CD4-positive, CD25-positive, alpha-beta regulatory T cell (primary cell): ENCODE results near the gene PKD1. TPM values are rescaled to one million over a fixed set of nuclear protein-coding genes. Genes with fewer than 3 reads are reported as not detected.
"Not testable (repeated sequence)": the region's sequence is repeated elsewhere in the genome, so short reads cannot be mapped to it uniquely, and the experiment has no call there.

Source experiments
- ATAC-seq, 2 donors: fragments of 150-1000 bp; cut with Tn5 transposase; one replicate each; pipeline ENCODE4 v1.10.0; 2021; ENCODE audit warnings: low read depth in 2 of 2, moderate number of reproducible peaks in 2 of 2, moderate library complexity in 1 of 2
- DNase-seq, 3 donors: peaks; one replicate each; pipeline versions ENCODE4 v3.0.0 to v3.0.0-alpha.2; 2012 to 2022; ENCODE audit warnings: mixed read lengths in 1 of 3
- H3K27ac ChIP-seq: one replicate; pipeline ENCODE4 v1.7.0; 2013; ENCODE audit warnings: mild to moderate bottlenecking, low read length; ENCODE audit not compliant: insufficient read depth, poor library complexity, severe bottlenecking
- H3K27me3 ChIP-seq: one replicate; pipeline ENCODE4 v1.7.0; 2013; ENCODE audit warnings: low read length; ENCODE audit not compliant: control insufficient read depth, insufficient read depth
- H3K36me3 ChIP-seq: one replicate; pipeline ENCODE4 v1.7.0; 2013; ENCODE audit warnings: mild to moderate bottlenecking, low read length, moderate library complexity; ENCODE audit not compliant: control insufficient read depth, insufficient read depth
- H3K4me1 ChIP-seq: 2 replicates; pipeline ENCODE4 v1.7.0; 2013; ENCODE audit warnings: mild to moderate bottlenecking, low read length; ENCODE audit not compliant: insufficient read depth, control insufficient read depth, poor library complexity, severe bottlenecking
- H3K4me3 ChIP-seq: one replicate; pipeline ENCODE4 v1.7.0; 2013; ENCODE audit warnings: low read depth, mild to moderate bottlenecking, low read length, moderate library complexity
- H3K9me3 ChIP-seq, 2 experiments: 1 replicate in 1 of 2; 2 replicates in 1 of 2; pipeline ENCODE4 v1.7.0; 2013; ENCODE audit warnings: low read length in 2 of 2, mild to moderate bottlenecking in 1 of 2, moderate library complexity in 1 of 2; ENCODE audit not compliant: control insufficient read depth in 2 of 2
- H3K27ac Mint-ChIP-seq, 3 donors: one replicate each; pipeline ENCODE4 v1.8.0; 2020 to 2022; ENCODE audit warnings: mild to moderate bottlenecking in 3 of 3, mixed read lengths in 3 of 3, moderate library complexity in 2 of 3
- H3K27me3 Mint-ChIP-seq: one replicate; pipeline ENCODE4 v1.8.0; 2022; ENCODE audit warnings: mild to moderate bottlenecking, mixed read lengths
- H3K36me3 Mint-ChIP-seq: one replicate; pipeline ENCODE4 v1.8.0; 2020; ENCODE audit warnings: mixed read lengths
- H3K4me1 Mint-ChIP-seq, 4 donors: one replicate each; pipeline ENCODE4 v1.8.0; 2020 to 2022; ENCODE audit warnings: mixed read lengths in 4 of 4, mild to moderate bottlenecking in 1 of 4
- H3K4me3 Mint-ChIP-seq, 4 donors: one replicate each; pipeline ENCODE4 v1.8.0; 2020 to 2022; ENCODE audit warnings: mild to moderate bottlenecking in 4 of 4, mixed read lengths in 4 of 4, moderate library complexity in 3 of 4
- H3K9me3 Mint-ChIP-seq, 7 donors: one replicate each; pipeline ENCODE4 v1.8.0; 2020 to 2022; ENCODE audit warnings: mixed read lengths in 7 of 7, mild to moderate bottlenecking in 3 of 7, moderate library complexity in 2 of 7
- polyA plus RNA-seq, 4 donors: library from polyadenylated mRNA; unstranded; fragments of 300-500 nt; fragmentation: Illumina TruSeq; gene quantifications; one replicate each; pipeline ENCODE4 v1.2.3, GENCODE V29; 2021
- total RNA-seq: library from RNA; stranded (reverse); gene quantifications from one replicate; pipeline ENCODE4 v1.2.3, GENCODE V29; 2022

The PKD1 gene
- total and polyA plus RNA-seq, 5 donors from 2014 or later, result 1.4 to 86.1 (median 2.8) TPM

GRCh38 chr16:2105291-2105690 lies 30.4 kb downstream of the PKD1 start:
- H3K36me3 Mint-ChIP-seq, H3K4me3 Mint-ChIP-seq, DNase-seq, ATAC-seq, H3K4me1 ChIP-seq, H3K27me3 Mint-ChIP-seq, H3K4me3 ChIP-seq, H3K4me1 Mint-ChIP-seq, H3K27ac Mint-ChIP-seq, H3K27me3 ChIP-seq, H3K36me3 ChIP-seq, H3K27ac ChIP-seq, H3K9me3 Mint-ChIP-seq, H3K9me3 ChIP-seq: not testable (repeated sequence)

GRCh38 chr16:2104464-2104863 lies 31.2 kb downstream of the PKD1 start:
- not testable (repeated sequence) for H3K36me3 ChIP-seq, H3K9me3 Mint-ChIP-seq, H3K27me3 ChIP-seq, H3K36me3 Mint-ChIP-seq, H3K27ac Mint-ChIP-seq, H3K9me3 ChIP-seq, H3K4me3 Mint-ChIP-seq, H3K4me3 ChIP-seq, H3K4me1 ChIP-seq, H3K27me3 Mint-ChIP-seq, DNase-seq, H3K27ac ChIP-seq, ATAC-seq, H3K4me1 Mint-ChIP-seq

GRCh38 chr16:2102471-2102870 lies 33.2 kb downstream of the PKD1 start:
- H3K36me3 Mint-ChIP-seq, result peaks cover 2% of the 10 kb centered on the region
- H3K4me1 Mint-ChIP-seq, result no peaks in the 10 kb centered on the region
- H3K4me1 ChIP-seq, result no peaks in the 10 kb centered on the region
- no peaks in the 10 kb centered on the region for H3K27me3 ChIP-seq
- H3K4me3 Mint-ChIP-seq, result no peak overlapping the region
- DNase-seq, result no peak
- no peak overlapping the region for H3K4me3 ChIP-seq
- no peak for ATAC-seq
- peaks cover 0 to 2% (median 0%) of the 10 kb centered on the region in 7 donors for H3K9me3 Mint-ChIP-seq
- H3K27me3 Mint-ChIP-seq, result no peaks in the 10 kb centered on the region
- H3K27ac Mint-ChIP-seq, result peak overlapping the region in 1 of 3 donors; percentile 38
- no peaks in the 10 kb centered on the region for H3K9me3 ChIP-seq
- H3K27ac ChIP-seq, result no peak overlapping the region
- no peaks in the 10 kb centered on the region for H3K36me3 ChIP-seq

GRCh38 chr16:2101581-2101980 lies 34.1 kb downstream of the PKD1 start:
- H3K4me1 Mint-ChIP-seq, H3K4me3 Mint-ChIP-seq, H3K9me3 Mint-ChIP-seq, H3K27ac ChIP-seq, DNase-seq, H3K36me3 Mint-ChIP-seq, H3K27me3 ChIP-seq, H3K4me3 ChIP-seq, ATAC-seq, H3K4me1 ChIP-seq, H3K9me3 ChIP-seq, H3K27me3 Mint-ChIP-seq, H3K36me3 ChIP-seq, H3K27ac Mint-ChIP-seq: not testable (repeated sequence)

GRCh38 chr16:2097689-2098088 lies 38.0 kb downstream of the PKD1 start:
- H3K27me3 ChIP-seq, H3K36me3 ChIP-seq, H3K27ac ChIP-seq, H3K4me3 ChIP-seq, H3K4me3 Mint-ChIP-seq, H3K9me3 ChIP-seq, H3K4me1 Mint-ChIP-seq, H3K9me3 Mint-ChIP-seq, H3K27me3 Mint-ChIP-seq, H3K27ac Mint-ChIP-seq, H3K36me3 Mint-ChIP-seq, ATAC-seq, H3K4me1 ChIP-seq, DNase-seq: not testable (repeated sequence)

- Mint-ChIP-seq H3K9me3 (peaks cover 0 to 2% (median 0%) of the 10 kb centered on the region in 7 donors), H3K4me1 (no peaks in the 10 kb centered on the region), H3K36me3 (peaks cover 4% of the 10 kb centered on the region), H3K27ac (no peak overlapping the region), H3K4me3 (no peak overlapping the region), H3K27me3 (no peaks in the 10 kb centered on the region)
- no peak for DNase-seq
- Histone ChIP-seq H3K27me3 (no peaks in the 10 kb centered on the region), H3K36me3 (peaks cover 7% of the 10 kb centered on the region), H3K9me3 (no peaks in the 10 kb centered on the region), H3K4me1 (no peaks in the 10 kb centered on the region), H3K4me3 (no peak overlapping the region), H3K27ac (no peak overlapping the region)
- ATAC-seq, result no peak
Observed at GRCh38 chr16:2096853-2097595, 38.7 kb downstream of the PKD1 start.

GRCh38 chr16:2095918-2096582 lies 39.6 kb downstream of the PKD1 start:
- no peak for DNase-seq
- H3K27me3 Mint-ChIP-seq, result no peaks in the 10 kb centered on the region
- Histone ChIP-seq H3K4me1 (no peaks in the 10 kb centered on the region), H3K9me3 (no peaks in the 10 kb centered on the region), H3K4me3 (no peak overlapping the region), H3K36me3 (peaks cover 7% of the 10 kb centered on the region), H3K27me3 (no peaks in the 10 kb centered on the region), H3K27ac (no peak overlapping the region)
- no peaks in the 10 kb centered on the region for H3K9me3 Mint-ChIP-seq
- no peak overlapping the region for H3K4me3 Mint-ChIP-seq
- ATAC-seq, result no peak
- peaks cover 4% of the 10 kb centered on the region for H3K36me3 Mint-ChIP-seq
- no peak overlapping the region for H3K27ac Mint-ChIP-seq
- no peaks in the 10 kb centered on the region for H3K4me1 Mint-ChIP-seq

GRCh38 chr16:2095315-2095853 lies 40.3 kb downstream of the PKD1 start:
- Mint-ChIP-seq H3K27ac (no peak overlapping the region), H3K9me3 (no peaks in the 10 kb centered on the region)
- no peak for ATAC-seq

More at GRCh38 chr16:2095315-2095853, 40.3 kb downstream of the PKD1 start:
- no peak overlapping the region for H3K27ac ChIP-seq
- no peak overlapping the region for H3K4me3 ChIP-seq
- no peaks in the 10 kb centered on the region for H3K4me1 Mint-ChIP-seq
- no peaks in the 10 kb centered on the region for H3K4me1 ChIP-seq
- H3K4me3 Mint-ChIP-seq, result no peak overlapping the region
- no peaks in the 10 kb centered on the region for H3K9me3 ChIP-seq
- H3K27me3 Mint-ChIP-seq, result no peaks in the 10 kb centered on the region
- H3K36me3 ChIP-seq, result peaks cover 7% of the 10 kb centered on the region
- H3K27me3 ChIP-seq, result no peaks in the 10 kb centered on the region
- H3K36me3 Mint-ChIP-seq, result peaks cover 4% of the 10 kb centered on the region
- no peak for DNase-seq
